HEK293 (cell line): Measurements from ENCODE around the gene DTX2.
"Not testable (repeated sequence)": the region's sequence is repeated elsewhere in the genome, so short reads cannot be mapped to it uniquely, and the experiment has no call there.

Source experiments
- CTCF ChIA-PET: fragments of 350-600 bp; formaldehyde crosslinking; extraction: SDS; loops from one replicate; lab custom pipeline; 2021; ENCODE audit warnings: antibody characterized with exemption; lab: Yijun Ruan, JAX
- POLR2A ChIA-PET: fragments of 300-600 bp; formaldehyde crosslinking; extraction: SDS; loops from one replicate; lab custom pipeline; 2020; ENCODE audit warnings: antibody characterized with exemption, inconsistent platforms; lab: Yijun Ruan, JAX
- H3K27ac ChIP-seq: fragments of 200-500 bp; sonication (Bioruptor generic); 2 replicates; pipeline ENCODE4 v1.5.1; 2014; ENCODE audit warnings: low read depth, low read length, control low read depth, inconsistent platforms; ENCODE audit errors: extremely low read depth
- H3K36me3 ChIP-seq, 2 experiments: fragments of 200-500 bp in 1 of 2; sonication (Bioruptor generic) in 1 of 2; 1 replicate in 1 of 2; 2 replicates in 1 of 2; pipeline ENCODE4 v1.5.1; 2014 to 2017; ENCODE audit warnings: inconsistent platforms in 2 of 2, low read length in 2 of 2; ENCODE audit not compliant: control insufficient read depth in 2 of 2, insufficient read depth in 1 of 2
- H3K4me1 ChIP-seq: fragments of 200-500 bp; sonication (Bioruptor generic); 2 replicates; pipeline ENCODE4 v1.5.1; 2014; ENCODE audit warnings: mild to moderate bottlenecking, low read length, inconsistent platforms; ENCODE audit not compliant: control insufficient read depth, insufficient read depth
- H3K4me3 ChIP-seq: 2 replicates; pipeline ENCODE4 v1.5.1; 2011; ENCODE audit warnings: low read depth, mild to moderate bottlenecking, control low read depth, low read length, moderate library complexity
- H3K9me3 ChIP-seq: fragments of 200-500 bp; sonication (Bioruptor generic); 2 replicates; pipeline ENCODE4 v1.5.1; 2014; ENCODE audit warnings: low read depth, low read length, inconsistent platforms; ENCODE audit not compliant: control insufficient read depth, insufficient read depth
- EGR2 ChIP-seq: fragments of 450-650 bp; formaldehyde crosslinking; IDR thresholded peaks from 2 replicates; pipeline ENCODE4 v1.5.1; 2016; ENCODE audit warnings: low read depth, missing biosample characterization, missing genetic modification characterization
- GLIS2 ChIP-seq: fragments of 450-650 bp; formaldehyde crosslinking; IDR thresholded peaks from 2 replicates; pipeline ENCODE4 v1.5.1; 2016; ENCODE audit warnings: missing biosample characterization, missing genetic modification characterization
- SP2 ChIP-seq: fragments of 450-650 bp; formaldehyde crosslinking; IDR thresholded peaks from 2 replicates; pipeline ENCODE4 v1.5.1; 2016; ENCODE audit warnings: missing biosample characterization, missing genetic modification characterization
- SP3 ChIP-seq: fragments of 450-650 bp; formaldehyde crosslinking; IDR thresholded peaks from 2 replicates; pipeline ENCODE4 v1.5.1; 2016; ENCODE audit warnings: missing biosample characterization, missing genetic modification characterization
- ZBTB17 ChIP-seq: fragments of 450-650 bp; formaldehyde crosslinking; IDR thresholded peaks from 2 replicates; pipeline ENCODE4 v1.5.1; 2016; ENCODE audit warnings: missing biosample characterization, missing genetic modification characterization
- ZBTB20 ChIP-seq: fragments of 450-650 bp; formaldehyde crosslinking; IDR thresholded peaks from 2 replicates; pipeline ENCODE4 v1.5.1; 2016; ENCODE audit warnings: missing biosample characterization, missing genetic modification characterization
- ZBTB48 ChIP-seq: fragments of 450-650 bp; formaldehyde crosslinking; IDR thresholded peaks from 2 replicates; pipeline ENCODE4 v1.5.1; 2016; ENCODE audit warnings: missing biosample characterization, missing genetic modification characterization
- ZBTB8A ChIP-seq: fragments of 450-650 bp; formaldehyde crosslinking; IDR thresholded peaks from 2 replicates; pipeline ENCODE4 v1.5.1; 2016; ENCODE audit warnings: missing biosample characterization, missing genetic modification characterization
- ZFHX2 ChIP-seq: fragments of 450-650 bp; formaldehyde crosslinking; conservative IDR thresholded peaks from 2 replicates; pipeline ENCODE4 v1.5.1; 2016; ENCODE audit warnings: missing biosample characterization, missing genetic modification characterization
- ZNF10 ChIP-seq: fragments of 450-650 bp; formaldehyde crosslinking; IDR thresholded peaks from 2 replicates; pipeline ENCODE4 v1.5.1; 2017; ENCODE audit warnings: missing biosample characterization, missing genetic modification characterization
- ZNF335 ChIP-seq: fragments of 450-650 bp; formaldehyde crosslinking; conservative IDR thresholded peaks from 2 replicates; pipeline ENCODE4 v1.5.1; 2016; ENCODE audit warnings: missing biosample characterization, missing genetic modification characterization
- ZNF600 ChIP-seq: fragments of 450-650 bp; formaldehyde crosslinking; IDR thresholded peaks from 2 replicates; pipeline ENCODE4 v1.5.1; 2016; ENCODE audit warnings: missing biosample characterization, missing genetic modification characterization
- ZNF76 ChIP-seq: fragments of 450-650 bp; formaldehyde crosslinking; IDR thresholded peaks from 2 replicates; pipeline ENCODE4; 2016; ENCODE audit warnings: low read depth, missing biosample characterization, missing genetic modification characterization, borderline replicate concordance
- TF ChIP-seq, protein P1 (sequence below): fragments of 450-650 bp; formaldehyde crosslinking; conservative IDR thresholded peaks from 2 replicates; pipeline ENCODE4 v1.5.1; 2016; ENCODE audit warnings: low read depth, missing biosample characterization, missing genetic modification characterization
- TF ChIP-seq, protein P2 (sequence below): fragments of 450-650 bp; formaldehyde crosslinking; optimal IDR thresholded peaks from 2 replicates; pipeline ENCODE3; 2016; ENCODE audit warnings: missing biosample characterization, mild to moderate bottlenecking, missing genetic modification characterization
- TF ChIP-seq, protein P3 (sequence below): fragments of 450-650 bp; formaldehyde crosslinking; conservative IDR thresholded peaks from 2 replicates; pipeline ENCODE4 v1.5.1; 2016; ENCODE audit warnings: low read depth, missing biosample characterization, missing genetic modification characterization
- TF ChIP-seq, protein P4 (sequence below): sonication (generic); formaldehyde crosslinking; IDR thresholded peaks from 2 replicates; pipeline ENCODE4 v1.8.1; 2022; ENCODE audit warnings: mild to moderate bottlenecking, moderate library complexity, missing genetic modification reagents

DTX2 gene

DNA sequence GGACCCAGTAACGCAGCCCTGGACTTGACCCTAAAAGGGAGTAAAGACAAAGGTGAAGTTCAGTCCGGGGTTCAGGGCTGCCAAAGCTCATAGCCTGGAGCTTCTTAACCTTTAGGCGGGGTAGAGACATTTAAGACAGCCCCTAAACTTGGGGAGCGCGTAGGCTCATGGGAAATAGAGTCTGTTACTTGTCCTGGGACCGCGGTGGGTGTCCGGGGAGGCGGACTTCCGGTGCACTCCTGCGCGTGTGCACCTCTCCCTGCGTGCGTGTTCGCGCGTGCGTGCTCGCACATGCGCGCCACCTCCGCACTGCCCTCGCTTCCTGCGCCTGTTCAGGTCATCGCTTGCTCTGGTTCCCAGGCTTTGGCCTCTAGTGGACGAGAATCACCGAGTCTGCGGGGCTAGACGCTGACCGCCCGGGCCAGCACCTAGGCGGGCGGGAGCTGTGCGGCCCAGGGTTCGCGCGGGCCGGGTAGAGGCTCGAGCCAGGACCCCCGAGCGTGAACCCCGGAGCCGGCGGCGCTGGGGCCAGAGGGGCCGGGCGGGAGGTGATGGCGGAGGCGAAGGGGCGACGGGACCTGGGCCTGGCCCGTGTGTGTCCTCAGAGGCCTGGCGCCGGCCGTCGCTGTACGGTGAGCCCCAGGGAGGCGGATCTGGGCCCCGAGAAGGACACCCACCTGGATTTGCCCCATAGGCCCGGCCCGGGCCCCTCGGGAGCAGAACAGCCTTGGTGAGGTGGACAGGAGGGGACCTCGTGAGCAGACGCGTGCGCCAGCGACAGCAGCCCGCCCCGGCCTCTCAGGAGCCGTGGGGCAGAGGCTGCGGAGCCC lies 87.7 kb downstream of the DTX2 start:
- H3K9me3 ChIP-seq, H3K36me3 ChIP-seq, H3K4me1 ChIP-seq, POLR2A ChIA-PET: not testable (repeated sequence)
- TF ChIP-seq SP3 (tag by site-specific recombination) (0 out of 2 replicates have a peak, but pooled peaks have one; percentile 14), GLIS2 (tag by site-specific recombination) (peak; percentile 29; the same call in 1 of the 2 replicates), EGR2 (tag by site-specific recombination) (0 out of 2 replicates have a peak, but pooled peaks have one; percentile 23), ZBTB20 (tag by site-specific recombination) (peak; percentile 50; the same call in 1 of the 2 replicates), ZNF600 (tag by site-specific recombination) (0 out of 2 replicates have a peak, but pooled peaks have one; percentile 18), ZBTB17 (peak; percentile 81), ZNF335 (tag by site-specific recombination) (peak; percentile 67), SP2 (tag by site-specific recombination) (peak; percentile 47), ZNF10 (0 out of 2 replicates have a peak, but pooled peaks have one; percentile 40), ZBTB48 (peak; percentile 98), ZNF76 (tag by site-specific recombination) (peak; percentile 36; the same call in 1 of the 2 replicates), ZFHX2 (tag by site-specific recombination) (0 out of 2 replicates have a peak, but pooled peaks have one; percentile 35), ZBTB8A (peak; percentile 22; the same call in 1 of the 2 replicates)
- TF ChIP-seq, protein P1, sequence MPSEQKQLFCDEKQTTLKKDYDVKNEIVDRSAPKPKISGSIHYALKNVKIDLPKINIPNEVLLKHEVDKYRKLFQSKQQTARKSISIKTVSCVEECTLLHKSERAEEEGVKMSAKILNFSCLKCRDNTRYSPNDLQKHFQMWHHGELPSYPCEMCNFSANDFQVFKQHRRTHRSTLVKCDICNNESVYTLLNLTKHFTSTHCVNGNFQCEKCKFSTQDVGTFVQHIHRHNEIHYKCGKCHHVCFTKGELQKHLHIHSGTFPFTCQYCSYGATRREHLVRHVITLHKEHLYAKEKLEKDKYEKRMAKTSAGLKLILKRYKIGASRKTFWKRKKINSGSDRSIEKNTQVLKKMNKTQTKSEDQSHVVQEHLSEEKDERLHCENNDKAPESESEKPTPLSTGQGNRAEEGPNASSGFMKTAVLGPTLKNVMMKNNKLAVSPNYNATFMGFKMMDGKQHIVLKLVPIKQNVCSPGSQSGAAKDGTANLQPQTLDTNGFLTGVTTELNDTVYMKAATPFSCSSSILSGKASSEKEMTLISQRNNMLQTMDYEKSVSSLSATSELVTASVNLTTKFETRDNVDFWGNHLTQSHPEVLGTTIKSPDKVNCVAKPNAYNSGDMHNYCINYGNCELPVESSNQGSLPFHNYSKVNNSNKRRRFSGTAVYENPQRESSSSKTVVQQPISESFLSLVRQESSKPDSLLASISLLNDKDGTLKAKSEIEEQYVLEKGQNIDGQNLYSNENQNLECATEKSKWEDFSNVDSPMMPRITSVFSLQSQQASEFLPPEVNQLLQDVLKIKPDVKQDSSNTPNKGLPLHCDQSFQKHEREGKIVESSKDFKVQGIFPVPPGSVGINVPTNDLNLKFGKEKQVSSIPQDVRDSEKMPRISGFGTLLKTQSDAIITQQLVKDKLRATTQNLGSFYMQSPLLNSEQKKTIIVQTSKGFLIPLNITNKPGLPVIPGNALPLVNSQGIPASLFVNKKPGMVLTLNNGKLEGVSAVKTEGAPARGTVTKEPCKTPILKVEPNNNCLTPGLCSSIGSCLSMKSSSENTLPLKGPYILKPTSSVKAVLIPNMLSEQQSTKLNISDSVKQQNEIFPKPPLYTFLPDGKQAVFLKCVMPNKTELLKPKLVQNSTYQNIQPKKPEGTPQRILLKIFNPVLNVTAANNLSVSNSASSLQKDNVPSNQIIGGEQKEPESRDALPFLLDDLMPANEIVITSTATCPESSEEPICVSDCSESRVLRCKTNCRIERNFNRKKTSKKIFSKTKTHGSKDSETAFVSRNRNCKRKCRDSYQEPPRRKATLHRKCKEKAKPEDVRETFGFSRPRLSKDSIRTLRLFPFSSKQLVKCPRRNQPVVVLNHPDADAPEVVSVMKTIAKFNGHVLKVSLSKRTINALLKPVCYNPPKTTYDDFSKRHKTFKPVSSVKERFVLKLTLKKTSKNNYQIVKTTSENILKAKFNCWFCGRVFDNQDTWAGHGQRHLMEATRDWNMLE (tag by site-specific recombination) = 0 out of 2 replicates have a peak, but pooled peaks have one; percentile 23
- TF ChIP-seq, protein P2, sequence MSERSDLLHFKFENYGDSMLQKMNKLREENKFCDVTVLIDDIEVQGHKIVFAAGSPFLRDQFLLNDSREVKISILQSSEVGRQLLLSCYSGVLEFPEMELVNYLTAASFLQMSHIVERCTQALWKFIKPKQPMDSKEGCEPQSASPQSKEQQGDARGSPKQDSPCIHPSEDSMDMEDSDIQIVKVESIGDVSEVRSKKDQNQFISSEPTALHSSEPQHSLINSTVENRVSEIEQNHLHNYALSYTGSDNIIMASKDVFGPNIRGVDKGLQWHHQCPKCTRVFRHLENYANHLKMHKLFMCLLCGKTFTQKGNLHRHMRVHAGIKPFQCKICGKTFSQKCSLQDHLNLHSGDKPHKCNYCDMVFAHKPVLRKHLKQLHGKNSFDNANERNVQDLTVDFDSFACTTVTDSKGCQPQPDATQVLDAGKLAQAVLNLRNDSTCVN (tag by site-specific recombination) = peak; percentile 98
- TF ChIP-seq, protein P3, sequence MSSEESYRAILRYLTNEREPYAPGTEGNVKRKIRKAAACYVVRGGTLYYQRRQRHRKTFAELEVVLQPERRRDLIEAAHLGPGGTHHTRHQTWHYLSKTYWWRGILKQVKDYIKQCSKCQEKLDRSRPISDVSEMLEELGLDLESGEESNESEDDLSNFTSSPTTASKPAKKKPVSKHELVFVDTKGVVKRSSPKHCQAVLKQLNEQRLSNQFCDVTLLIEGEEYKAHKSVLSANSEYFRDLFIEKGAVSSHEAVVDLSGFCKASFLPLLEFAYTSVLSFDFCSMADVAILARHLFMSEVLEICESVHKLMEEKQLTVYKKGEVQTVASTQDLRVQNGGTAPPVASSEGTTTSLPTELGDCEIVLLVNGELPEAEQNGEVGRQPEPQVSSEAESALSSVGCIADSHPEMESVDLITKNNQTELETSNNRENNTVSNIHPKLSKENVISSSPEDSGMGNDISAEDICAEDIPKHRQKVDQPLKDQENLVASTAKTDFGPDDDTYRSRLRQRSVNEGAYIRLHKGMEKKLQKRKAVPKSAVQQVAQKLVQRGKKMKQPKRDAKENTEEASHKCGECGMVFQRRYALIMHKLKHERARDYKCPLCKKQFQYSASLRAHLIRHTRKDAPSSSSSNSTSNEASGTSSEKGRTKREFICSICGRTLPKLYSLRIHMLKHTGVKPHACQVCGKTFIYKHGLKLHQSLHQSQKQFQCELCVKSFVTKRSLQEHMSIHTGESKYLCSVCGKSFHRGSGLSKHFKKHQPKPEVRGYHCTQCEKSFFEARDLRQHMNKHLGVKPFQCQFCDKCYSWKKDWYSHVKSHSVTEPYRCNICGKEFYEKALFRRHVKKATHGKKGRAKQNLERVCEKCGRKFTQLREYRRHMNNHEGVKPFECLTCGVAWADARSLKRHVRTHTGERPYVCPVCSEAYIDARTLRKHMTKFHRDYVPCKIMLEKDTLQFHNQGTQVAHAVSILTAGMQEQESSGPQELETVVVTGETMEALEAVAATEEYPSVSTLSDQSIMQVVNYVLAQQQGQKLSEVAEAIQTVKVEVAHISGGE (tag by site-specific recombination) = peak; percentile 81
- TF ChIP-seq, protein P4, sequence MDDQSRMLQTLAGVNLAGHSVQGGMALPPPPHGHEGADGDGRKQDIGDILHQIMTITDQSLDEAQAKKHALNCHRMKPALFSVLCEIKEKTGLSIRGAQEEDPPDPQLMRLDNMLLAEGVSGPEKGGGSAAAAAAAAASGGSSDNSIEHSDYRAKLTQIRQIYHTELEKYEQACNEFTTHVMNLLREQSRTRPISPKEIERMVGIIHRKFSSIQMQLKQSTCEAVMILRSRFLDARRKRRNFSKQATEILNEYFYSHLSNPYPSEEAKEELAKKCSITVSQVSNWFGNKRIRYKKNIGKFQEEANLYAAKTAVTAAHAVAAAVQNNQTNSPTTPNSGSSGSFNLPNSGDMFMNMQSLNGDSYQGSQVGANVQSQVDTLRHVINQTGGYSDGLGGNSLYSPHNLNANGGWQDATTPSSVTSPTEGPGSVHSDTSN (CRISPR knock-in tag) = 0 out of 2 replicates have a peak, but pooled peaks have one; percentile 35
- CTCF ChIA-PET = interaction anchor here (0.8 kb wide), 1 partner anchor 532 kb away, joined by 3 read pairs; no protein-coding TSS in a partner anchor
- H3K4me3 ChIP-seq = peak overlapping the region; percentile 73
- peak overlapping the region; percentile 74; the same call in 1 of the 2 replicates for H3K27ac ChIP-seq

DNA sequence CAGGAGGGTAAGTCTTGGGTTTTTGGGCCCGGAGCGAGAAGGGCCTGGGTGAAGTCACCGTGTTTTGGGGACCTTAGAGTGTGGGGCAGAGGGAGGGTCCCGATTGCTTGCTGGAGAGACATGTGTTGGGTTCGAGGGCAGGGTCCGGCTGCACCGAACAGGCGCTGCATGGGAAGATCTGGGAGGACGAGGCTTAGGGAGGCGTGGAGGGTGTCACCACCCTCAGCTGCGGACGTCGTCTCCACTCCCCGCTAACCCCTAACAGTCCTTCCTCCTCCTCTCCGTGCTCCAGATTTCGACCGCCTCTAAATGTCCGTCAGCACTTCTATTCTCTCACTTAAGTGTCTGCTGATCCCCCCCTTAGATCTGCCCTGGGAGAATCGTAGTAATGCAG lies 88.3 kb downstream of the DTX2 start:
- Histone ChIP-seq H3K4me3 (peak overlapping the region; percentile 73), H3K27ac (peak overlapping the region; percentile 74; the same call in 1 of the 2 replicates)
- H3K9me3 ChIP-seq, CTCF ChIA-PET, POLR2A ChIA-PET, H3K36me3 ChIP-seq, H3K4me1 ChIP-seq: not testable (repeated sequence)

DNA sequence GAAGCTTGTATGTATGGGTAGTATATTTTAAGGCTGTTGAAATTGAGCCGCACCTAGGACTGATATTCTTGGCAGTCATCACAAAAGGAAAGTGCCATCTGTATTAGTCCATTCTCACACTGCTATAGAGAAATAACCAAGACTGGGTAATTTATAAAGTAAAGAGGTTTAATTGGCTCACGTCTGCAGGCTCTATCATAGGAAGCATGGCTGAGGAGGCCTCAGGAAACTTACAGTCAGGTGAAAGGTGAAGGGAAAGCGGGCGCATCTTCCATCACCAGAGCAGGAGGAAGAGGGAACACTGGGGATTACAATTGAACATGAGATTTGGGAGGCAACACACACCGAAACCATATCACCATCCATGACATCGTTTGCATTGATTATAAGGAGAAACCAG lies 90.5 kb downstream of the DTX2 start:
- H3K27ac ChIP-seq, H3K36me3 ChIP-seq, H3K4me1 ChIP-seq, H3K9me3 ChIP-seq, H3K4me3 ChIP-seq, CTCF ChIA-PET, POLR2A ChIA-PET: not testable (repeated sequence)
